Umbilical cord (tissue), 2 donors: ENCODE measurements around the gene GRK3. TPM values are rescaled to one million over a fixed set of nuclear protein-coding genes. Genes with fewer than 3 reads are reported as not detected.

Experiments
- DNase-seq: peaks from one replicate; pipeline ENCODE4 v3.0.0-alpha.2; 2015; ENCODE audit warnings: low spot score
- total RNA-seq: library from RNA; depleted of rRNA; stranded (reverse); fragments of >200 nt; gene quantifications from one replicate; pipeline ENCODE4 v1.2.3, GENCODE V29; 2014; ENCODE audit warnings: low replicate concordance; ENCODE audit not compliant: insufficient read depth

The GRK3 gene
- total RNA-seq, 1 donor from 2014 or later: 8.9 TPM

GRCh38 chr22:25754527-25755202 is 190.2 kb downstream of the GRK3 start:
- DNase-seq: peak; percentile 78

- no peak for DNase-seq
Measured at GRCh38 chr22:25757686-25758085, 193.2 kb downstream of the GRK3 start.

- DNase-seq: no peak
Measured at GRCh38 chr22:25758316-25758715, 193.8 kb downstream of the GRK3 start.

- DNase-seq: peak; percentile 76
Measured at GRCh38 chr22:25759825-25760231, 195.4 kb downstream of the GRK3 start.

- no peak for DNase-seq
Measured at GRCh38 chr22:25760294-25760693, 195.8 kb downstream of the GRK3 start.

- no peak for DNase-seq
Measured at GRCh38 chr22:25760848-25761595, 196.5 kb downstream of the GRK3 start.

GRCh38 chr22:25762147-25762546 is 197.7 kb downstream of the GRK3 start:
- DNase-seq: peak; percentile 66

- DNase-seq: no peak
Measured at GRCh38 chr22:25763239-25763777, 198.8 kb downstream of the GRK3 start.

GRCh38 chr22:25764270-25765015 is 200.0 kb downstream of the GRK3 start:
- DNase-seq: no peak

GRCh38 chr22:25765016-25765367 is 200.5 kb downstream of the GRK3 start:
- DNase-seq: no peak

- no peak for DNase-seq
Measured at GRCh38 chr22:25765801-25766200, 201.3 kb downstream of the GRK3 start.

GRCh38 chr22:25766418-25766817 is 201.9 kb downstream of the GRK3 start:
- no peak for DNase-seq

GRCh38 chr22:25770333-25770732 is 205.9 kb downstream of the GRK3 start:
- no peak for DNase-seq

- DNase-seq: no peak
Measured at GRCh38 chr22:25772288-25772687, 207.8 kb downstream of the GRK3 start.

GRCh38 chr22:25774575-25775026 is 210.1 kb downstream of the GRK3 start:
- DNase-seq: no peak

GRCh38 chr22:25775531-25775930 is 211.1 kb downstream of the GRK3 start:
- no peak for DNase-seq

GRCh38 chr22:25777411-25777810 is 212.9 kb downstream of the GRK3 start:
- no peak for DNase-seq

- DNase-seq: peak; percentile 35
Measured at GRCh38 chr22:25777870-25778269, 213.4 kb downstream of the GRK3 start.
